Measurements from ENCODE around the gene STARD6.
A peak's percentile ranks its signal among the peaks of the same experiment; 100 is the strongest.
"Not testable (repeated sequence)": the region's sequence is repeated elsewhere in the genome, so short reads cannot be mapped to it uniquely, and the experiment has no call there.

The STARD6 gene

GRCh38 chr18:54338230-54338629, 19.4 kb downstream of the STARD6 start:
- no peak for DNase-seq (ENCODE audit: low read depth in 2 of 2)

- DNase-seq (ENCODE audit: low read depth in 2 of 2): no peak
Measured at GRCh38 chr18:54335638-54336173, 22.0 kb downstream of the STARD6 start.

GRCh38 chr18:54330768-54331548, 26.7 kb downstream of the STARD6 start:
- DNase-seq (ENCODE audit: low read depth in 2 of 2): no peak

GRCh38 chr18:54329787-54330186, 27.9 kb downstream of the STARD6 start:
- no peak for DNase-seq (ENCODE audit: low read depth in 2 of 2)

- no peak for DNase-seq (ENCODE audit: low read depth in 2 of 2)
Measured at GRCh38 chr18:54327818-54328217, 29.8 kb downstream of the STARD6 start.

- peak in 1 of 2 experiments; percentile 0 for DNase-seq (ENCODE audit: low read depth in 2 of 2)
Measured at GRCh38 chr18:54323970-54324369, 33.7 kb downstream of the STARD6 start.

- DNase-seq (ENCODE audit: low read depth in 2 of 2): no peak
Measured at GRCh38 chr18:54323561-54323960, 34.1 kb downstream of the STARD6 start.

- DNase-seq (ENCODE audit: low read depth in 2 of 2): no peak
Measured at GRCh38 chr18:54316071-54316820, 41.4 kb downstream of the STARD6 start.

- not testable (repeated sequence) for DNase-seq (ENCODE audit: low read depth in 2 of 2)
Measured at GRCh38 chr18:54309564-54309963, 48.1 kb downstream of the STARD6 start.

- no peak for DNase-seq (ENCODE audit: low read depth in 2 of 2)
Measured at GRCh38 chr18:54303408-54303807, 54.2 kb downstream of the STARD6 start.

- DNase-seq (ENCODE audit: low read depth in 2 of 2): not testable (repeated sequence)
Measured at GRCh38 chr18:54298991-54299390, 58.7 kb downstream of the STARD6 start.

GRCh38 chr18:54296062-54296461, 61.6 kb downstream of the STARD6 start:
- no peak for DNase-seq (ENCODE audit: low read depth in 2 of 2)

GRCh38 chr18:54294274-54294673, 63.4 kb downstream of the STARD6 start:
- no peak for DNase-seq (ENCODE audit: low read depth in 2 of 2)

GRCh38 chr18:54284981-54285785, 72.5 kb downstream of the STARD6 start:
- DNase-seq (ENCODE audit: low read depth in 2 of 2): peak; percentile 2 to 12

- DNase-seq (ENCODE audit: low read depth in 2 of 2): no peak
Measured at GRCh38 chr18:54284535-54284934, 73.1 kb downstream of the STARD6 start.

- DNase-seq (ENCODE audit: low read depth in 2 of 2): no peak
Measured at GRCh38 chr18:54280220-54280569, 77.5 kb downstream of the STARD6 start.

- no peak for DNase-seq (ENCODE audit: low read depth in 2 of 2)
Measured at GRCh38 chr18:54279477-54280219, 78.0 kb downstream of the STARD6 start.

- DNase-seq (ENCODE audit: low read depth in 2 of 2): no peak
Measured at GRCh38 chr18:54278615-54279014, 79.0 kb downstream of the STARD6 start.

- DNase-seq (ENCODE audit: low read depth in 2 of 2): no peak
Measured at GRCh38 chr18:54277899-54278298, 79.8 kb downstream of the STARD6 start.
